ENCODE data around the gene KRTAP23-1.

DNA sequence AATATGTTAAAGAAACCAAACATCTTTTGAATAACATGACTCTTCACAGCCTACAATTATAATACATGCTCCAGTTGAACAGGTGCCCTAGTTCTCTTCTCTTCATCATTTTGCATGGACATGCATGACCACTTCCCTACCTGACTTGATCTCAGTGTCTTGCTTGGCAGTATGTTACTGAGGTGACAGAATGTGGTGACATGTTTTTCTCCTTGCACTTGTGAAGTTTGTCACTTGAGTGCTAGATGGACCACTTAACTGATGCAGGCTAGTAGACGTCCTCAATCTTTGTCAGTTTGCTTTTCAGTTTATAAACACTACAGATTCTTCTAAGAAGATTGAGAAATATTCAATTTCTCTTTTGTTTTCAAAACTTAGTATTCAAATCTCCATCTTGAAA lies 33.8 kb upstream of the KRTAP23-1 start:
- TF ChIP-seq CTCF (IDR thresholded peaks at IDR 0.05) (no peak), POLR2A (IDR thresholded peaks at IDR 0.05) (no peak)
